ENCODE results near the gene NRM.
"Not testable (repeated sequence)": the region's sequence is repeated elsewhere in the genome, so short reads cannot be mapped to it uniquely, and the experiment has no call there.

Gene NRM

GRCh38 chr6:30690403-30691207 lies at the start of gene NRM:
Gene NRM (minus strand): TSS chr6:30690984. CDS start chr6:30690974, 10 bp downstream.
- peak; percentile 88 for DNase-seq

- no peak for DNase-seq
Observed at GRCh38 chr6:30740540-30740870, 49.7 kb upstream of the NRM start.

GRCh38 chr6:30738532-30738931 lies 47.7 kb upstream of the NRM start:
- no peak for DNase-seq

DNA sequence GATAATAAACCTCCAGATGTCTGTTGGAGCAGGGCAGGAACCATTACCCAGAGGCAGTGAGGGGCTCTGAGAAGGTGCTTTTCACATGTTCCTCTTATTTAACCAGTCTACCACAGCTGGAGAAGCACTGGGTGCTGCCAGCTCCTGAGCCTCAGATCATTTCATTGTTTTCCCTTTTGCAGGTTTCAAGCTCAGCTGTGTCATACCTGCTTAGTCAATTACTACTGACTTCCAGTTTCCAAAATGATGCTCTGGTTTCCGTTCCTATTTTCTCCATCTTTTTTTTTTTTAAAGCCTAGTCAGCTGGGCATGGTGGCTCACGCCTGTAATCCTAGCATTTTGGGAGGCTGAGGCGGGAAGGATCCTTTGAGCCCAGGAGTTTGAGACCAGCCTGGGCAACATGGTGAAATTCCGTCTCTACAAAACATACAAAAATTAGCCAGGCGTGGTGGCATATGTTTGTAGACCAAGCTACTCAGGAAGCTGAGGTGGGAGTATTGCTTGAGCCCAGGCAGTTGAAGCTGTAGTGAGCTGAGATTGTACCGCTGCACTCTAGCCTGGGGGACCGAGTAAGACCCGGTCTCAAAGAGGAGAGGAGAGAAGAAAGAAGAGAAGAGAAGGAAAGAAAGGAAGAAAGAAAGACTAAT lies 45.0 kb upstream of the NRM start:
- DNase-seq, result no peak

GRCh38 chr6:30732237-30732943 lies 41.6 kb upstream of the NRM start:
- DNase-seq, result no peak

- DNase-seq, result peak; percentile 83
Observed at GRCh38 chr6:30730601-30731435, 40.0 kb upstream of the NRM start.

DNA sequence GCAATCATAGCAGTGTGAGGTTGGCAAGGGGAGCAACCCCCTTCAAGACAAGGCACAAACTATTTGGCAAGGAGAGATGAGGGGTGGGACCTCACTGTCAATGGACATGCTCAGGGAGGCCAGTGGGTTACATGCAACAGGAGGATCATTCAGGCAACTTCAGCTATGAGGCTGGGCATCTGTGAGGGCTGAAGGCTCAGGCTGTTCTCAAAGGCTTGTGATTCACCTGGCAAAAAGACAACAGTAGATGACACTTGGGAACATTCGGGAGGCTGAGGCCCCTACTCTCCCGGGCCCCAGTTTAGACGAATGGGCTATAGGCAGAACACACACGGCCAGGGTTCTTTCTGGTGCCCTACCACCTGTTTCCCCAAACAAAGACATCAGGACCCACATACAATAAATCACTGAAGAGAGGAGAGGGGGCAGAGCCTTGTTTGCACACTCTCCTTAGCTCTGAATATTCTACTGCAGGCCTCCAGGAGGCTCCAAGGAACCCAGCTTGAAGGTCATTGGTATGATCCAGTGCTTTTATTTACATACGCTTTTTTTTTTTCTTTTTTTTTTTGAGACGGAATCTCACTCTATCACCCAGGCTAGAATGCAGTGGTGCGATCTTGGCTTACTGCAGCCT lies 37.3 kb upstream of the NRM start:
- no peak for DNase-seq

DNA sequence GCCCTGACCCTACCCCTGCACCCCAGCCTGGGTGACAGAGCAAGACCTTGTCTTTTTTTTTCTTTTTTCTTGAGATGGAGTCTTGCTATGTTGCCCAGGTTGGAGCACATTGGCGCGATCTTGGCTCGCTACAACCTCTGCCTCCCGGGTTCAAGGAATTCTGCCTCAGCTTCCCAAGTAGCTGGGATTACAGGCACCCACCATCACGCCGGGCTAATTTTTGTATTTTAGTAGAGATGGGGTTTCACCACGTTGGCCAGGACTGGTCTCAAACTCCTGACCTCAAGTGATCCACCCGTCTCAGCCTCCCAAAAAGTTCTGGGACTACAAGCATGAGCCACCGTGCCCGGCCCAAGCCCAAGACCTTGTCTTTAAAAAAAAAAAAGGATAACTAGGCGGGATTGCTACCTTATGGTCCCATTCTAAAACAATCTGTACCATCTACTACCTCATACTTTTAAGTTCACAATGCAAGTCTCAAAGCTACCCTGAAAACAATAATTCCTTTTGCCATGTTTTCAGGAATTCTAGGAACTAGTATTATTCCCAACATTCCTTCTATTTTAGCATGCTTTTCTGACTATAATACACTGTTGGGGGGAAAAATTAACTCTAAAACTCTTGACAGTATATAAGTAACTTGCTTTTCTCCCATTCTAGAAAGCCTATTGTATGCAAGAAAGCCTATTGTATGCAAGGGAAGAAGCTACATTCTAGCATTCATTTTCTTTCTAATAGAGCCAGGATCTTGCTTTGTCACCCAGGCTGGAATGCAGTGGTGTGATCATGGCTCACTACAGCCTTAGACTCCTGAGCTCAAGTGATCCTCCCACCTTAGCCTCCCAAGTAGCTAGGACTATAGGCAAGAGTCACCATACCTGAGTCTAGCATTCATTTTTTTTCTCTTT lies 36.0 kb upstream of the NRM start:
- no peak for DNase-seq

DNA sequence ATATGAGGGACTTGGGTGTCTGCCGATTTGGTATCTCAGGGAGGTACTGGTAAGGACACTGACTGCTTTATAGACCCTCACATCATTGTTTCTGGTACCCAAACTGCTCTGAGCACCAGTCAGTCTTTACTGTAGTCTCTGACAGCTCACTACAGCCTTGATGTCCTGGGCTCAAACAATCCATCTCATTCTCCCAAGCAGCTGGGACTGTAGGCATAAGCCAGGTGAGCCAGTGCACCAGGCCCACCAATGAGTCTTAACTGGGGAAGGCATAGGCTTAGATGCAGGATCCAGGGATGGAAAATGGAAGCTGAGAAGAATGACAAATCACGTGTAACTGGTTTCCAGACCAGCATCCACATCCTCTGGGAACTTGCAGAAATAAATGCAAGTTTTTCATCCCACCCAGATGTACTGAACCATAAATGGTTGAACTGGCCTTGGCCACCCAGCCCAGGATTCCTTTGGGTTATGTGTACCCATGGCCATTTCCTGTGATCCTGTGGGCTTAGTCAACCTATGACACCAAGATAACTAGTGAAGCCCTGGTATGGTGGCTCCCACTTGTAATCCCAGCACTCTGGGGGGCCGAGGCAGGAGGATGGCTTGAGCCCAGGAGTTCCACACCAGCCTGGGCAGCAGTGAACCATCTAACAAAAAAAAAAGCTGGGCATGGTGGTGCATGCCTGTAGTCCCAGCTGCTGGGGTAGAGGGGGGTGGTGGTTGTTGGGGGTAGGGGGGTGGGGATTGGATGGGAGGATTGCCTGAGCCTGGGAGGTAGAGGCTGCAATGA lies 35.1 kb upstream of the NRM start:
- DNase-seq, result peak; percentile 16

GRCh38 chr6:30724906-30725667 lies 34.3 kb upstream of the NRM start:
- DNase-seq, result no peak

DNA sequence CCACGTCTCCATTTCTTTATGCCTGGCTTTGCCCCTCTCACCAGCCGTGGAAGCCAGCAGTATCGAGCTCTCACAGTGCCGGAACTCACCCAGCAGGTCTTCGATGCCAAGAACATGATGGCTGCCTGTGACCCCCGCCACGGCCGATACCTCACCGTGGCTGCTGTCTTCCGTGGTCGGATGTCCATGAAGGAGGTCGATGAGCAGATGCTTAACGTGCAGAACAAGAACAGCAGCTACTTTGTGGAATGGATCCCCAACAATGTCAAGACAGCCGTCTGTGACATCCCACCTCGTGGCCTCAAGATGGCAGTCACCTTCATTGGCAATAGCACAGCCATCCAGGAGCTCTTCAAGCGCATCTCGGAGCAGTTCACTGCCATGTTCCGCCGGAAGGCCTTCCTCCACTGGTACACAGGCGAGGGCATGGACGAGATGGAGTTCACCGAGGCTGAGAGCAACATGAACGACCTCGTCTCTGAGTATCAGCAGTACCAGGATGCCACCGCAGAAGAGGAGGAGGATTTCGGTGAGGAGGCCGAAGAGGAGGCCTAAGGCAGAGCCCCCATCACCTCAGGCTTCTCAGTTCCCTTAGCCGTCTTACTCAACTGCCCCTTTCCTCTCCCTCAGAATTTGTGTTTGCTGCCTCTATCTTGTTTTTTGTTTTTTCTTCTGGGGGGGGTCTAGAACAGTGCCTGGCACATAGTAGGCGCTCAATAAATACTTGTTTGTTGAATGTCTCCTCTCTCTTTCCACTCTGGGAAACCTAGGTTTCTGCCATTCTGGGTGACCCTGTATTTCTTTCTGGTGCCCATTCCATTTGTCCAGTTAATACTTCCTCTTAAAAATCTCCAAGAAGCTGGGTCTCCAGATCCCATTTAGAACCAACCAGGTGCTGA lies 33.3 kb upstream of the NRM start:
- not testable (repeated sequence) for DNase-seq

GRCh38 chr6:30723159-30723842 lies 32.5 kb upstream of the NRM start:
- DNase-seq, result not testable (repeated sequence)

DNA sequence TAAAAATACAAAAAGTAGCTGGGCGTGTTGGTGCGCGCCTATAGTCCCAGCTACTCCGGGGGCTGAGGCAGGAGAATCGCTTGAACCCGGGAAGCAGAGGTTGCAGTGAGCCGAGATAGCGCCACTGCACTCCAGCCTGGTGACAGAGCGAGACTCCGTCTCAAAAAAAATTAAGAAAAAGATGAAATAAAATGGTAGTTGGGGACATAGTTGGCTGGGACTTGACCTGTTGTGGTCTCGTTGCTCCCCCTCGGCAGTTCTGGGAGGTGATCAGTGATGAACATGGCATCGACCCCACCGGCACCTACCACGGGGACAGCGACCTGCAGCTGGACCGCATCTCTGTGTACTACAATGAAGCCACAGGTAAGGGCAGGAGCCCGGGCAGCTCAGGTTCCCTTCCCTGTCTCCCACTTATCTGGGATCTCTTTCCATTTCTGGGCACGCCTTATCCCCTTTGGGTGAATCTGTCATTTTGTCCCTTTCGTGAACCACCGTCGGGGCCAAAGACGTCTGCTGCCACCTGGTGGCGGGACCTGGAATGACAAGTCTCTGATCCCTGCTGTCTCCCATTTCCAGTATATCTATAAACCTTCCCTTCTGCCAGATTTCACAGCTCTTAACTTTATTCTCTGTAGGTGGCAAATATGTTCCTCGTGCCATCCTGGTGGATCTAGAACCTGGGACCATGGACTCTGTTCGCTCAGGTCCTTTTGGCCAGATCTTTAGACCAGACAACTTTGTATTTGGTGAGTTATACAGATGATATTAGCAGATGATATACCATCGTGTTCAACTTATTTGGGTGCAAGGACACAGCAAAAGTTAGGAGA lies 31.7 kb upstream of the NRM start:
- DNase-seq, result peak; percentile 79

- DNase-seq, result not testable (repeated sequence)
Observed at GRCh38 chr6:30722025-30722279, 31.2 kb upstream of the NRM start.

DNA sequence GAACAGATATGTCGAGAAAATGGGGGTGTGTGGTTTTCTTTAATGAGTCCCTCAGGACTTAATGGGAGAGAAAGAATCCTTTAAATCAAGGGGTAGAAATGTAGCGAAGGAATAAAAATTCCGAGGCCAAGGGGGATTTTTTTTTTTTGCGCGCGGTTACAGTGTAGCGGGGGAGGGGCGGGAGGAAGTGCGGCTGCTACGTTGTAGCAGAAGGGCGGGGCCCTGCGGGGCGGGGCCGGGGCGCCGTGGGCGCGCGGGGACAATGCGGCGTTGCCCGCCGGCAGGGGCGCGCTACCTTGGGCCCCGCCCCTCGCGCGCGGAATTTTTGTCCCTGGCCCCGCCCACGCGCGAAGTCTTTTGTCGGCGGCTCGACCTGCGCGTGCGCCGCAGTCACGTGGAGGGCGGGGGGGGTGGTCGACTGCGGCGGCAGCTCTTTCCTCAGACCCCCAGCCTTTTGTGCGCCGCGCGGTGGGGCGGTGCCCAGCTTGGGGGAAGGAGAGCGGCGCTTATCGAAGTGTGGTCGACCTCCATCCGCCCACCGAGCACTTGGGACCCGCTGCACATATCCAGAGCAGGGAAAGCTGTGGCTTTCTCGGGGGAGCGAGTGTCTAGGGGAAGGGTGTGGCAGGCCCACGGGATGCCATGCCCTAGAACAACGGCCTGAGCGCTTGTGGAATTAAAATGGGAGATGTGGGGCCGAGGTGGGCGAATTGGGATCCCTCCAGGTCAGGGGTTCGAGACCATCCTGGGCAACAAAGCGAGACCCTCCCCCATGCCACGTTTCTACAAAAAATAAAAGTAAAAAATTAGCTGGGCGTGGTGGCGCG lies 30.6 kb upstream of the NRM start:
- DNase-seq, result peak; percentile 95

- DNase-seq, result peak; percentile 76
Observed at GRCh38 chr6:30720738-30721197, 30.0 kb upstream of the NRM start.
